B cell (primary cell): ENCODE measurements around the gene MYH7. TPM values are rescaled to one million over a fixed set of nuclear protein-coding genes. Genes with fewer than 3 reads are reported as not detected.
"Not testable (repeated sequence)": the region's sequence is repeated elsewhere in the genome, so short reads cannot be mapped to it uniquely, and the experiment has no call there.

ENCODE experiments used
- ATAC-seq: fragments of 200-7000 bp; cut with Tn5 transposase; one replicate; pipeline ENCODE4 v1.10.0; 2021; ENCODE audit warnings: low read depth, mild to moderate bottlenecking, moderate number of reproducible peaks, moderate library complexity
- CTCF ChIA-PET: fragments of 350-600 bp; sonication (Branson Sonifier 250); formaldehyde crosslinking; loops from one replicate; lab custom pipeline; 2021; ENCODE audit warnings: antibody characterized with exemption, inconsistent platforms; lab: Charles Lee
- POLR2A ChIA-PET: fragments of 350-600 bp; sonication (Branson Sonifier 250); formaldehyde crosslinking; loops from one replicate; lab custom pipeline; 2021; ENCODE audit warnings: antibody characterized with exemption; lab: Charles Lee
- DNase-seq: peaks from one replicate; pipeline ENCODE4 v3.0.0; 2013
- H2AFZ ChIP-seq: 2 replicates; pipeline ENCODE4 v1.6.1; 2012; ENCODE audit warnings: mild to moderate bottlenecking, low read depth, low read length; ENCODE audit not compliant: insufficient read depth, poor library complexity, severe bottlenecking
- H3K27ac ChIP-seq, 2 donors: 1 replicate in 1 of 2; 2 replicates in 1 of 2; pipeline ENCODE4 v1.5.1; 2012 to 2013; ENCODE audit warnings: low read length in 2 of 2, mild to moderate bottlenecking in 2 of 2, moderate library complexity in 1 of 2
- H3K27me3 ChIP-seq, 4 experiments: fragments of 200-600 bp in 1 of 4; sonication (generic) in 1 of 4; replicated peaks in 1 of 4; 1 replicate in 2 of 4; 2 replicates in 2 of 4; pipeline versions ENCODE4 v1.6.1 to v1.7.0; 2013 to 2016; ENCODE audit warnings: low read length in 3 of 4, mild to moderate bottlenecking in 2 of 4, mixed read lengths in 1 of 4, moderate library complexity in 1 of 4; ENCODE audit not compliant: insufficient read depth in 4 of 4, control insufficient read depth in 3 of 4; ENCODE audit errors: control extremely low read depth in 1 of 4
- H3K36me3 ChIP-seq, 2 experiments: replicated peaks in 1 of 2; 1 replicate in 1 of 2; 2 replicates in 1 of 2; pipeline versions ENCODE4 v1.6.1 to v1.7.1; 2013; ENCODE audit warnings: low read length in 1 of 2; ENCODE audit not compliant: insufficient read depth in 2 of 2, control insufficient read depth in 1 of 2; ENCODE audit errors: control extremely low read depth in 1 of 2, extremely low read depth in 1 of 2
- H3K4me1 ChIP-seq, 2 donors: fragments of 200-600 bp in 1 of 2; sonication (generic) in 1 of 2; 1 replicate in 1 of 2; 2 replicates in 1 of 2; pipeline versions ENCODE4 v1.5.1 to v1.6.1; 2013 to 2017; ENCODE audit warnings: low read length in 2 of 2; ENCODE audit not compliant: control insufficient read depth in 2 of 2, insufficient read depth in 2 of 2
- H3K4me2 ChIP-seq: replicated peaks from 2 replicates; pipeline ENCODE3; 2012; ENCODE audit warnings: mild to moderate bottlenecking, low read depth, low read length; ENCODE audit not compliant: poor library complexity, severe bottlenecking
- H3K4me3 ChIP-seq, 5 experiments: fragments of 200-600 bp in 1 of 5; sonication (generic) in 1 of 5; 1 replicate in 3 of 5; 2 replicates in 2 of 5; pipeline versions ENCODE4 v1.5.1 to v1.7.0; 2011 to 2016; ENCODE audit warnings: low read length in 4 of 5, mild to moderate bottlenecking in 4 of 5, low read depth in 2 of 5, control low read depth in 1 of 5, moderate library complexity in 1 of 5; ENCODE audit not compliant: insufficient read depth in 1 of 5; ENCODE audit errors: control extremely low read depth in 1 of 5, extremely low read depth in 1 of 5
- H3K79me2 ChIP-seq: fragments of 200-600 bp; sonication (generic); one replicate; pipeline ENCODE4 v1.6.0; 2016; ENCODE audit warnings: low read length; ENCODE audit not compliant: control insufficient read depth, insufficient read depth
- H3K9ac ChIP-seq: fragments of 200-600 bp; sonication (generic); 2 replicates; pipeline ENCODE4 v1.6.1; 2017; ENCODE audit warnings: mild to moderate bottlenecking, low read length, moderate library complexity
- H3K9me3 ChIP-seq, 3 donors: one replicate each; pipeline versions ENCODE4 v1.6.1 to v1.7.1; 2013; ENCODE audit warnings: low read length in 2 of 3; ENCODE audit not compliant: control insufficient read depth in 2 of 3, insufficient read depth in 1 of 3; ENCODE audit errors: control extremely low read depth in 1 of 3
- H4K20me1 ChIP-seq: 2 replicates; pipeline ENCODE4 v1.6.0; 2012; ENCODE audit warnings: mild to moderate bottlenecking, low read length; ENCODE audit not compliant: insufficient read depth, control insufficient read depth, poor library complexity, severe bottlenecking
- H3K27ac Mint-ChIP-seq: one replicate; pipeline ENCODE4 v1.8.0; 2021; ENCODE audit warnings: mixed read lengths
- H3K27me3 Mint-ChIP-seq: one replicate; pipeline ENCODE4 v1.8.0; 2021; ENCODE audit warnings: mixed read lengths
- H3K4me1 Mint-ChIP-seq: one replicate; pipeline ENCODE4 v1.8.0; 2021; ENCODE audit warnings: mixed read lengths
- H3K4me3 Mint-ChIP-seq: one replicate; pipeline ENCODE4 v1.8.0; 2021; ENCODE audit warnings: mixed read lengths
- H3K9me3 Mint-ChIP-seq: one replicate; pipeline ENCODE4 v1.8.0; 2022; ENCODE audit warnings: mixed read lengths; ENCODE audit not compliant: insufficient read depth
- CTCF ChIP-seq: fragments of 200-600 bp; IDR thresholded peaks from one replicate; pipeline ENCODE4 v1.8.0; 2022; ENCODE audit warnings: antibody characterized with exemption, mild to moderate bottlenecking
- EZH2 ChIP-seq: IDR thresholded peaks from 2 replicates; pipeline ENCODE4 v1.6.1; 2012; ENCODE audit warnings: borderline replicate concordance, low read depth, mild to moderate bottlenecking, moderate library complexity, low read length; ENCODE audit not compliant: insufficient read depth, poor library complexity, severe bottlenecking
- WGBS: methylation state at CpG from one replicate; pipeline ENCODE4 v1.1.5; 2013; ENCODE audit warnings: missing lambda C conversion rate; ENCODE audit not compliant: insufficient coverage; 5-methylcytosine and 5-hydroxymethylcytosine counted together
- intact Hi-C: fragments of 100-400 bp; cut with micrococcal nuclease; formaldehyde crosslinking; loops from one replicate; pipeline ENCODE4 v1.10.0; 2022
- polyA plus RNA-seq: library from polyadenylated mRNA; depleted of rRNA; stranded (reverse); fragments of >200 nt; gene quantifications from 2 replicates; pipeline ENCODE4 v1.2.3, GENCODE V29; 2012
- total RNA-seq, 2 donors: library from RNA; stranded (reverse); fragments of 120-200 nt in 1 of 2; gene quantifications; 1 replicate in 1 of 2; 2 replicates in 1 of 2; pipeline versions ENCODE4 v1.2.3 to v1.2.4, GENCODE V29; 2013 to 2022

The MYH7 gene
- total and polyA plus RNA-seq, 2 donors (not counting 1 experiment from before 2014, with no cell fraction given), result not detected

- no peak overlapping the region for H3K27ac ChIP-seq
- H3K4me3 Mint-ChIP-seq, result no peak overlapping the region
- no peaks in the 10 kb centered on the region for H3K9me3 ChIP-seq
- H3K4me1 ChIP-seq, result no peaks in the 10 kb centered on the region
- ChIA-PET POLR2A (no interaction called here), CTCF (no interaction called here)
- no peak for TF ChIP-seq CTCF
- TF ChIP-seq EZH2, result no peak
- no peak overlapping the region for H3K9ac ChIP-seq
- DNase-seq (no peak), ATAC-seq (no peak)
- H3K4me3 ChIP-seq, result no peak overlapping the region
- no peaks in the 10 kb centered on the region for H3K79me2 ChIP-seq
- no peaks in the 10 kb centered on the region for H4K20me1 ChIP-seq
- no peaks in the 10 kb centered on the region for H3K36me3 ChIP-seq
- no peak overlapping the region for H3K27ac Mint-ChIP-seq
- H2AFZ ChIP-seq, result no peak overlapping the region
- H3K4me1 Mint-ChIP-seq, result no peaks in the 10 kb centered on the region
- intact Hi-C loops, result no loop called here
- H3K27me3 ChIP-seq, result peaks cover 0 to 2% (median 0%) of the 10 kb centered on the region in 4 experiments
- WGBS, result 93% methylated on average over 18 of the region's 21 CpGs
- peaks cover 37% of the 10 kb centered on the region for H3K27me3 Mint-ChIP-seq
- no peaks in the 10 kb centered on the region for H3K9me3 Mint-ChIP-seq
- no peak overlapping the region for H3K4me2 ChIP-seq
These were observed 17.4 kb downstream of the MYH7 start for GRCh38 chr14:23418021-23418420.

- H3K4me1 Mint-ChIP-seq, H3K36me3 ChIP-seq, H3K79me2 ChIP-seq, H3K9ac ChIP-seq, DNase-seq, H3K4me3 ChIP-seq, H3K9me3 ChIP-seq, H3K27me3 ChIP-seq, H3K4me2 ChIP-seq, H2AFZ ChIP-seq, H4K20me1 ChIP-seq, H3K9me3 Mint-ChIP-seq, H3K27ac Mint-ChIP-seq, H3K4me1 ChIP-seq, ATAC-seq, CTCF ChIA-PET, intact Hi-C loops, H3K27ac ChIP-seq, POLR2A ChIA-PET, H3K4me3 Mint-ChIP-seq: not testable (repeated sequence)
- H3K27me3 Mint-ChIP-seq, result peaks cover 42% of the 10 kb centered on the region
- 75% methylated on average over 12 of the region's 12 CpGs for WGBS
These were observed 18.2 kb downstream of the MYH7 start for GRCh38 chr14:23417269-23417668.
